Measurements from ENCODE around the gene ITPR2.

GRCh38 chr12:26737487-26738030, 95.4 kb downstream of the ITPR2 start:
- TF ChIP-seq CTCF (conservative IDR thresholded peaks at IDR 0.05) = no peak
- TF ChIP-seq EZH2 (IDR thresholded peaks at IDR 0.05; ENCODE audit: low read depth) = no peak

Data from PC-9 (cell line).